HL-60 (cell line): ENCODE data around the gene KPNA1.

ENCODE experiments used
- CTCF ChIP-seq: IDR thresholded peaks from one replicate; pipeline ENCODE4 v1.5.1; 2011; ENCODE audit warnings: low read length, control low read depth, inconsistent platforms; ENCODE audit not compliant: insufficient read depth
- GABPA ChIP-seq: IDR thresholded peaks from 2 replicates; pipeline ENCODE4 v1.6.1; 2012; ENCODE audit warnings: low read depth
- POLR2AphosphoS5 ChIP-seq: IDR thresholded peaks from 2 replicates; pipeline ENCODE4 v1.6.1; 2012; ENCODE audit warnings: low read depth
- REST ChIP-seq: IDR thresholded peaks from 2 replicates; pipeline ENCODE4 v1.6.1; 2012; ENCODE audit warnings: low read depth; ENCODE audit not compliant: insufficient replicate concordance

GRCh38 chr3:122513386-122514122, 1.2 kb downstream of the KPNA1 start:
- TF ChIP-seq CTCF (no peak), GABPA (no peak), REST (no peak), POLR2AphosphoS5 (no peak)
